Memory B cell (primary cell): ENCODE measurements around the gene SLC8A3.

Source experiments
- ATAC-seq: fragments of 150-1000 bp; cut with Tn5 transposase; 2 replicates; pipeline ENCODE4 v1.10.0; 2021; ENCODE audit warnings: low read depth, mild to moderate bottlenecking, moderate library complexity
- DNase-seq, 2 donors: peaks; one replicate each; pipeline ENCODE4 v3.0.0; 2022; ENCODE audit warnings: low spot score in 2 of 2
- H3K27ac Mint-ChIP-seq: one replicate; pipeline ENCODE4 v1.8.0; 2022; ENCODE audit warnings: mild to moderate bottlenecking, moderate library complexity, mixed read lengths
- H3K27me3 Mint-ChIP-seq: one replicate; pipeline ENCODE4 v1.8.0; 2022; ENCODE audit warnings: mixed read lengths
- H3K36me3 Mint-ChIP-seq: one replicate; pipeline ENCODE4 v1.8.0; 2022; ENCODE audit warnings: mild to moderate bottlenecking, mixed read lengths
- H3K4me1 Mint-ChIP-seq: one replicate; pipeline ENCODE4 v1.8.0; 2022; ENCODE audit warnings: mixed read lengths
- H3K4me3 Mint-ChIP-seq: one replicate; pipeline ENCODE4 v1.8.0; 2022; ENCODE audit warnings: mild to moderate bottlenecking, moderate library complexity, mixed read lengths
- H3K9me3 Mint-ChIP-seq: one replicate; pipeline ENCODE4 v1.8.0; 2022; ENCODE audit warnings: mixed read lengths

The SLC8A3 gene

DNA sequence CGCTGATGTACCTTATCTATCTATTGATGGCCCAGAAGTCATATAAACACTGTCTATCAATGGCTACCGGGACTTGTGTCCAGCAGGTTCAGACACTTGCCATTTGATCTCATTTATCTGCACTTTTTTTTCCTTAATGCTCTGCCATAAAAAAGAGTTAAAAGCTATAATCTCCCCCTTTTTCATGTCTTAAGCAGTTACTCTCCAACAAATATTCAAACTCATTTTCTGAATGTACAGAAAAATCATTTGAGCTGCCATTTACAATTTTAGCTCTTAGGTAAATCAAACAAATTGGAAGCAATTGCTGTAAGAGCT lies 101.4 kb downstream of the SLC8A3 start:
- no peak overlapping the region for H3K27ac Mint-ChIP-seq
- H3K9me3 Mint-ChIP-seq, result no peaks in the 10 kb centered on the region
- peaks cover 10% of the 10 kb centered on the region for H3K27me3 Mint-ChIP-seq
- no peak for ATAC-seq
- DNase-seq, result no peak
- no peaks in the 10 kb centered on the region for H3K36me3 Mint-ChIP-seq
- H3K4me3 Mint-ChIP-seq, result no peak overlapping the region
- no peaks in the 10 kb centered on the region for H3K4me1 Mint-ChIP-seq

DNA sequence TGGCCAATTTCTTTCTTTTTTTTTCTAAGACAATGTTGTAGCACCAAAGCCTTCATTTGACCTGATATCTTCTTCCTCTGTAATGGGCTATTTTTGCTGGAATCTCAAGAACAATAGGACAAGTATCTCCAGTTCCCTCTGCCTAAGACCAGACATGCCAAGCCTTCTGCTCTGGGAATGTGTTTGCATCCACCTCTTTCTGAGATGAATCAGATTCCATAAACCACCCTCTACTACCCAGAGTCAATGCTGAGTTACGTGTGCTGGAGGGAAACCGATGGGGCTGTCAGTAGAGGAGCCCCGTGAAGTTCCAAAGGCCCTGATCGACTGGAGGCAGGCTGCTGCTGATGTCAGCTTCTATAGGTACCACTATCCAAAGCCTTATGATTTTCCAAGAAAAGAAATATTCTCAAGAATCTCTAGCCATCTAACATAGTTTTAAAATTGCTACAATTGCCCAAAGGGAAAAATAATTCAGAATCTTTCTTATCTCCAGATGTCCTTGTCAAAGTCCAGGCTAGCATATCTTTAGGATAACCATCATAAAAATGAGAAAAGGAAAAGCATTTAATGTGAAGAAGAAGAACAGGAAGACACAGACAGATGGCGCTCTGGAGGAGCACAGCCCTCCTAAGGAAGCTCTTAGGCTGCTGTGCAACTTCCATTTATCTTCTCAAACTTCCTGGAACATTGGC lies 101.9 kb downstream of the SLC8A3 start:
- no peak overlapping the region for H3K4me3 Mint-ChIP-seq
- peaks cover 6% of the 10 kb centered on the region for H3K27me3 Mint-ChIP-seq
- ATAC-seq, result no peak
- no peaks in the 10 kb centered on the region for H3K4me1 Mint-ChIP-seq
- H3K9me3 Mint-ChIP-seq, result no peaks in the 10 kb centered on the region
- H3K36me3 Mint-ChIP-seq, result no peaks in the 10 kb centered on the region
- no peak for DNase-seq
- no peak overlapping the region for H3K27ac Mint-ChIP-seq

- H3K4me3 Mint-ChIP-seq, result no peak overlapping the region
- no peaks in the 10 kb centered on the region for H3K36me3 Mint-ChIP-seq
- no peak for DNase-seq
- no peak for ATAC-seq
- no peak overlapping the region for H3K27ac Mint-ChIP-seq
- H3K9me3 Mint-ChIP-seq, result no peaks in the 10 kb centered on the region
- peaks cover 8% of the 10 kb centered on the region for H3K27me3 Mint-ChIP-seq
- no peaks in the 10 kb centered on the region for H3K4me1 Mint-ChIP-seq
These were observed 104.5 kb downstream of the SLC8A3 start for GRCh38 chr14:70084226-70084625.

DNA sequence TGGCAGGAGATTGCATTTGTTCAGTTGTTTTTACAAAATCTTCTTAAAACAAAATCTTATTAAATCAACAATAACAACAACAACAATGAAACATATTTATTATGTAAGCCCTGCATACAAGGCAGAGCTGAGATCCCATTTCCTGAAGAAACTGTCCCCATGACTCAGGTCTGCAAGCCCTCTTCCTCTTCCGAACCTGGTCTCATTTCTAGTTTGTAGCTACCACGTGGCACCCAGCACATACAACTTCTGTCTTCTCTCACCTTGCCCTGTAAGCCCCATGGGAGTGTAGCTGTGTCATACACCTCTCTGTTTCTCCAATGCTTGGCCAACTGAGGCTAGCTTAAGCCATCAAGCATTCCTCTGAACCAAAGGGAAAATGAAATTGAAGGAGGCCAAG lies 106.4 kb downstream of the SLC8A3 start:
- H3K4me1 Mint-ChIP-seq, result no peaks in the 10 kb centered on the region
- peaks cover 10% of the 10 kb centered on the region for H3K27me3 Mint-ChIP-seq
- no peak overlapping the region for H3K4me3 Mint-ChIP-seq
- H3K9me3 Mint-ChIP-seq, result no peaks in the 10 kb centered on the region
- ATAC-seq, result no peak
- H3K27ac Mint-ChIP-seq, result no peak overlapping the region
- DNase-seq, result no peak
- H3K36me3 Mint-ChIP-seq, result no peaks in the 10 kb centered on the region

GRCh38 chr14:70080076-70080475 lies 108.7 kb downstream of the SLC8A3 start:
- no peak overlapping the region for H3K4me3 Mint-ChIP-seq
- DNase-seq (no peak), ATAC-seq (no peak)
- H3K36me3 Mint-ChIP-seq, result no peaks in the 10 kb centered on the region
- no peaks in the 10 kb centered on the region for H3K4me1 Mint-ChIP-seq
- H3K27me3 Mint-ChIP-seq, result peaks cover 14% of the 10 kb centered on the region
- H3K9me3 Mint-ChIP-seq, result no peaks in the 10 kb centered on the region
- no peak overlapping the region for H3K27ac Mint-ChIP-seq

DNA sequence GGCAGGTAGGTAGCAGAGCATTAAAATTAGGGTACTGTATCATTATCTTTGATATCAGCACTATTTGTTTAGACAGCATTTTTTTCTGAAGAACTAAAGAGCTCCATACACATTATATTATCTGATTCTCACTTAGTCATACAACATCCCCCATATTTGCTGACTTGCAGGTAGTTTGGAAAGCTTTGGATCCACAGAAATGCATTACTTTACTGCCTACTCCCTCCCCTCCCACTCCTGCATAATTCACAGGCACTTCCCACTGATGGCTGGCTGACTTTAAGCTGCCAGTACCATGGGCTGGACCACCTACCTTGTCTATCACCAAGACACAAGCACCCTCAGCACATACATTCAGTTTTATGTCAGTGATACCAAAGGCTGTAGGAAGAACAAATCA lies 110.4 kb downstream of the SLC8A3 start:
- ATAC-seq (no peak), DNase-seq (no peak)
- no peaks in the 10 kb centered on the region for H3K36me3 Mint-ChIP-seq
- no peak overlapping the region for H3K27ac Mint-ChIP-seq
- no peak overlapping the region for H3K4me3 Mint-ChIP-seq
- no peaks in the 10 kb centered on the region for H3K4me1 Mint-ChIP-seq
- H3K9me3 Mint-ChIP-seq, result no peaks in the 10 kb centered on the region
- peaks cover 12% of the 10 kb centered on the region for H3K27me3 Mint-ChIP-seq

DNA sequence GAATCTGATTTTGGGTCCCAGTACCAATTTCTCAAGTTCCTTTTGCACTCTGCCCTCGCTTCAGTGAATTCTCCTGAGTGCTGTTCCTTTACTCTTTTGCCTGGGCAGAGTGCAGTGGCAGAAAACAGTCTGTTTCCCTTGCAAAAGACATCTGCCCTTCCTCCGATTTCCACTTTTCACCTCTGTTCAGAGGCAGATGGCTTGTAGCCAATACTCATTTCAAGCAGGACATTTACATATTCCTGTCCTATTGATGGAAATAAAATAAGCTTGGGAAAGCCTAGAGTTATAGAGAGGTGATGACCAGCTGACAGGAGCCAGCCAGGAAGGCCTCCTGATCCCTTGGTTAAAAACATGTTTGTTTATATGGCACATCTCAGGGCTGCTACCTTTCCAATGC lies 111.0 kb downstream of the SLC8A3 start:
- Mint-ChIP-seq H3K27ac (no peak overlapping the region), H3K27me3 (peaks cover 15% of the 10 kb centered on the region), H3K9me3 (no peaks in the 10 kb centered on the region), H3K4me1 (no peaks in the 10 kb centered on the region), H3K36me3 (no peaks in the 10 kb centered on the region), H3K4me3 (no peak overlapping the region)
- ATAC-seq (no peak), DNase-seq (no peak)

- Mint-ChIP-seq H3K4me1 (no peaks in the 10 kb centered on the region), H3K4me3 (no peak overlapping the region), H3K27ac (no peak overlapping the region), H3K9me3 (no peaks in the 10 kb centered on the region), H3K27me3 (peaks cover 13% of the 10 kb centered on the region), H3K36me3 (no peaks in the 10 kb centered on the region)
- ATAC-seq, result no peak
- no peak for DNase-seq
These were observed 111.7 kb downstream of the SLC8A3 start for GRCh38 chr14:70077005-70077404.

DNA sequence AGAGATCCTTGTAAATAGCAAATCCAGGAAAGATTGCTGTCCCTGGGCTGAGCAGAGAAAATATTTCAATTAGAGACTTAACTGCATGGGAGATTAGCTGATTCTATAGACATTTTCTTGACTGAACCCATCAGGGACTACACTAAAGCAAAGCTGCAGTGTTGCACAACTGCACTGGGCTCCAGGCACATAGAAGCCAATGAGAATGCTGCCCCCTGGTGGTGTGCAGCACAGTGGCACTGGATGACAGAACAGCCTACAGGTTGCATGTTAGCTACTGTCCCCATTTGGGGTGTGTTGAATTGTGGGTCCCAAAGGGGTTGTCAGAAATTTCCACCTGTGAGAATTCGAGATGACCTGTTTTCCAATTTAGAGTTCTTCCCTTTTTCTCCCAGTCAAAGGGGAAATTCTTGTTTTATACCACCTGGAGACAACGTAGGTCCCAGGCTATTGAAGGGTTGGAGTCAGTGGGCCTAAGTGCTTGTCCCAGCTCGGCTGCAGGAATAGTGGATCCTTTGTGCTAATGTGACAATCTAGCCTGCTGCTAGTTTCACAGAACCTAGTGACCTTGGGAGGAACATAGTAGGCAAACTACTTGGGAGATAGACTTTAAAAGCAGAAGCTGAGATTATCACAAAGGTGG lies 114.7 kb downstream of the SLC8A3 start:
- H3K27me3 Mint-ChIP-seq, result peaks cover 16% of the 10 kb centered on the region
- ATAC-seq (no peak), DNase-seq (peak in 1 of 2 donors; percentile 13)
- no peaks in the 10 kb centered on the region for H3K9me3 Mint-ChIP-seq
- H3K4me3 Mint-ChIP-seq, result no peak overlapping the region
- no peak overlapping the region for H3K27ac Mint-ChIP-seq
- H3K4me1 Mint-ChIP-seq, result no peaks in the 10 kb centered on the region
- no peaks in the 10 kb centered on the region for H3K36me3 Mint-ChIP-seq

- no peaks in the 10 kb centered on the region for H3K4me1 Mint-ChIP-seq
- DNase-seq, result no peak
- no peak for ATAC-seq
- peaks cover 11% of the 10 kb centered on the region for H3K27me3 Mint-ChIP-seq
- no peak overlapping the region for H3K27ac Mint-ChIP-seq
- H3K9me3 Mint-ChIP-seq, result no peaks in the 10 kb centered on the region
- no peak overlapping the region for H3K4me3 Mint-ChIP-seq
- H3K36me3 Mint-ChIP-seq, result no peaks in the 10 kb centered on the region
These were observed 119.6 kb downstream of the SLC8A3 start for GRCh38 chr14:70069186-70069585.

DNA sequence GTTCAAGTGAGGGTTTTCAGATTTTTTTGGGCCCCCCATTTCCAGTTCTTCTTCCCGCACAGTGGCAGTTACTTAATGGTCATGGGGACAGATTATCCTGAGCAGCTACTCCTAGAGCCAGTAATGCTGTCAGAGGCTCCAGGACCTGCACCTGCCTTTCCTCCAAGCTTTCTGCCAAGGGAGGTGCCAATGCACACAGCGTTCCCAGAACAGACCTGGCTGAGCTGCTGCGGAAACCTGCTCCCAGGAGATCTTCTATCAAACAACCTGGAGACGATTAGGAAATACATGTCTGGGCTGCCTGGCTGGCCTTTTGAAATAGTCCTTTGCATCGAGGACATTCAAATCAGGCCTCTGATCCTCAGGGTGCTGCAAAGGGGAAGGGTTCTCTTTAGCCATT lies 120.9 kb downstream of the SLC8A3 start:
- no peak overlapping the region for H3K27ac Mint-ChIP-seq
- no peaks in the 10 kb centered on the region for H3K4me1 Mint-ChIP-seq
- ATAC-seq (no peak), DNase-seq (no peak)
- no peaks in the 10 kb centered on the region for H3K36me3 Mint-ChIP-seq
- no peak overlapping the region for H3K4me3 Mint-ChIP-seq
- H3K27me3 Mint-ChIP-seq, result peaks cover 15% of the 10 kb centered on the region
- no peaks in the 10 kb centered on the region for H3K9me3 Mint-ChIP-seq

DNA sequence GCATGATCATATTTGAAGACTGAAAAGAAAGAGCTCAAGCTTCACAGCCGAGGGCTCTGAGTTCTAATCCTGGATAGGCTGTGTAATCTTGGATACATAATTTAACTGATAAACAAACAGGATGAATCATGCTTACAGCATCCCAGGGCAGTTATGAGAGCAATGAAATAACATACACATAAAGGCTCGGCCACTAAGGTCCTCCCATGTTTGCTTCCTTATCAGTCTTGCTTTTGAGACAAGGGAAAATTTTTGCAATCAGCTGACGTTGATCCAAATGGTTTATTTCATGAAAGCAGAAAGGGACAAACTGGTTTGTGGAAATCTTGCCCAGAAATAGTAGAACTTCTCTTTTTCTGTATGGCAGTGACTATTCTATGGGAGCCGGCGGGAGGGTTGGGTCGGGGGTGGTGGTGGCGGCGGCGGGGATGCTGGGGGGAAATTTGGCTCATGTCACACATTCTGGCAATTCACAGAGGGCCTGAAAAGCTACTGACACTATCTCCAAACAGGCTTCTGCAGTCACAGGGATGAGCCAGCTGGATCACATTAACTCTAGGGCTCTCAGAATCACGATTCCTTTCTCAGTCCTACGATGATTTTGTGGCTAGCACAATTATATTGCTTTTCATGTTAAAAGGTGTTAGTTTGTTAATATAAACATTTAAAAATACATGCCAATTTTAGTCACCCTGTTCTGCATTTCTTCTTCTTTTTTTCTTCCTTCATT lies 124.5 kb downstream of the SLC8A3 start:
- DNase-seq, result no peak
- Mint-ChIP-seq H3K4me1 (no peaks in the 10 kb centered on the region), H3K27me3 (peaks cover 16% of the 10 kb centered on the region), H3K9me3 (no peaks in the 10 kb centered on the region), H3K36me3 (no peaks in the 10 kb centered on the region), H3K27ac (no peak overlapping the region), H3K4me3 (no peak overlapping the region)
- ATAC-seq, result no peak

GRCh38 chr14:70061108-70061507 lies 127.6 kb downstream of the SLC8A3 start:
- DNase-seq, result no peak
- Mint-ChIP-seq H3K4me1 (no peaks in the 10 kb centered on the region), H3K4me3 (no peak overlapping the region), H3K27ac (no peak overlapping the region), H3K9me3 (no peaks in the 10 kb centered on the region), H3K36me3 (no peaks in the 10 kb centered on the region), H3K27me3 (peaks cover 21% of the 10 kb centered on the region)
- ATAC-seq, result no peak

DNA sequence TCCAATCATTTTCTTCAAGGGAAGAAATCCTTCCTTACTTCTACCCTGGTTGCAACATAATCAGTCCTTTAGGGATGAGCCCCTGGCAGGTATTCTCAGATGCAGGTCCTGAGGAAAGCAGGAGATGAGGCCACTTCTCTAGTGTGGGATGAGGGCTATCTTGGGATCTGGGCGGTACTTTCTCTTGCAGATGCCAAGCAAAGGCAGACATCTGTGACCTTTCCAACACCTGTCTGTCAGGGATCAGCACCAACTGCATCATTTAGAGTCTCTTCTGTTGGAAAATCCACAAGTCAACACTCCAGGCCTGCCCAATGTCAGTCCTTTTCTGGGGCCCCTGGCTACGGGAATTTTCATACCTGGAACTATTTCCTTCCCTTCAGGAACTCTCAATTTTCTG lies 129.2 kb downstream of the SLC8A3 start:
- Mint-ChIP-seq H3K9me3 (no peaks in the 10 kb centered on the region), H3K4me3 (no peak overlapping the region), H3K36me3 (no peaks in the 10 kb centered on the region), H3K27me3 (peaks cover 21% of the 10 kb centered on the region), H3K4me1 (no peaks in the 10 kb centered on the region), H3K27ac (no peak overlapping the region)
- DNase-seq (no peak), ATAC-seq (no peak)
